ENCODE measurements around the gene ASXL1.
"Not testable (repeated sequence)": the region's sequence is repeated elsewhere in the genome, so short reads cannot be mapped to it uniquely, and the experiment has no call there.

Gene ASXL1

DNA sequence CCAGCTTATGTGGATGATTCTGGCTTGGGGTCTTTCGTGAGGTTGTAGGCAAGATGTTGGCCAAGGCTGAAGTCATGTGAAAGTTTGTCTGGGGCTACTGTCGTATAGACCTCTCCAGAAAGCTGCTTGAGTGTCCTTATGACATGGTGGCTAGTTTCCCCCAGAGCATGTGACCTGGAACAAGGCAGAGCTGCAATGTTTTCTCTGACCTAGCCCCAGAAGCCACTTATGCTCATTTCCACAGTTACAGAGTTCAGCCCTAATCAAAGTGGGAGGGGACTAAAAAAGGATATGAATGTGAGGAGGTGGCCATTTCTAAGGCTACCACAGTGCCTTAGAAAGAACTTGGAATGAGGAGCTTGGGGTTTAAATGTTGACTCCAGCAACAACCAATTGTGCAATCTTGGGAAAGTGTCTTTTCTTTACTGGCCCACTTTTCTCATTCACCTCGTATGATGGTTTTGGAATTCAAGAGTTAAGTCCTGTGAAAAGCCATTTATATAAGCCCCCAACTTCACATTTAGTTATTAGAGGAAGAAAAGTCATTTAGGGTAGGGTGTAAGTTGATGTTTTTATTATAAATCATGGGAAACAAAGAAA lies 5.9 kb upstream of the ASXL1 start:
- no peak overlapping the region for H2AFZ ChIP-seq (ENCODE audit: low read depth)
- TF ChIP-seq CTCF (conservative IDR thresholded peaks at IDR 0.05; ENCODE audit: low read depth, low read length): no peak
- no peak overlapping the region for H3K4me2 ChIP-seq
- H3K4me3 ChIP-seq (IDR thresholded peaks at IDR 0.05; ENCODE audit: insufficient read depth, low read depth, low read length): no peak overlapping the region
- H3K36me3 ChIP-seq (ENCODE audit: insufficient read depth): no peaks in the 10 kb centered on the region
- H4K20me1 ChIP-seq (ENCODE audit: insufficient read depth): no peaks in the 10 kb centered on the region
- no peaks in the 10 kb centered on the region for H3K27me3 ChIP-seq (ENCODE audit: insufficient read depth, low read depth)
- H3K27ac ChIP-seq: no peak overlapping the region
- no peaks in the 10 kb centered on the region for H3K79me2 ChIP-seq (ENCODE audit: insufficient read depth, low read depth)
- H3K4me1 ChIP-seq (ENCODE audit: low read depth, poor library complexity, severe bottlenecking): peaks cover 17% of the 10 kb centered on the region
- H3K9ac ChIP-seq: no peak overlapping the region

DNA sequence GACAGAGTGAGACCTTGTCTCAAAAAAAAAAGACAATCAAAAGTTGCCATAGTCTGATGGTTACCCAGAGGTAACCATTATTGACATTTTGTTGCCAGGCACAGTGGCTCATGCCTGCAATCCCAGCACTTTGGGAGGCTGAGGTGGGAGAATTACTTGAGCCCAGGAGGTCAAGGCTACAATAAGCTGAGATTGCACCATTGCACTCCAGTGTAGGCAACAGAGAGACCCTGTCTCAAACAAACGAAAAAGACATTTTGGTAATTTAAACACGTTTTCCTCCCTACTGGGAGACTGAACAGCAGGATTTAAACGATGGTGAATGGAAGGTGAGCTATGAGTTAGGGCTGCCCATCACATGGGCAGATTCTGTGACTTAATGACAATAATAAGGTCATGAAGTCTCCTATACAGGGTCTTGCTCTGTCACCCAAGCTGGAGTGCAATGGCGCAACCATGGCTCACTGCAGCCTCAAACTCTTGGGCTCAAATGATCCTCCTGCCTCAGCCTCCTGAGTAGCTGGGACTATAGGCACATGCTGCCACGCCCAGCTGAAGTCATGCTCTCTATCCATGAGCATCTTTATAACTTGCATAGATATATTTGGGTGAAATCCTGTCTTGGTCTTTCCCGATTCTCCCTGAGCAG lies 4.2 kb upstream of the ASXL1 start:
- H4K20me1 ChIP-seq (ENCODE audit: insufficient read depth): no peaks in the 10 kb centered on the region
- H3K4me3 ChIP-seq (IDR thresholded peaks at IDR 0.05; ENCODE audit: insufficient read depth, low read depth, low read length): no peak overlapping the region
- H3K36me3 ChIP-seq (ENCODE audit: insufficient read depth): no peaks in the 10 kb centered on the region
- peaks cover 19% of the 10 kb centered on the region for H3K4me1 ChIP-seq (ENCODE audit: low read depth, poor library complexity, severe bottlenecking)
- no peaks in the 10 kb centered on the region for H3K27me3 ChIP-seq (ENCODE audit: insufficient read depth, low read depth)
- H3K79me2 ChIP-seq (ENCODE audit: insufficient read depth, low read depth): peaks cover 2% of the 10 kb centered on the region
- H3K9ac ChIP-seq: no peak overlapping the region
- TF ChIP-seq CTCF (conservative IDR thresholded peaks at IDR 0.05; ENCODE audit: low read depth, low read length): no peak
- no peak overlapping the region for H3K27ac ChIP-seq
- H2AFZ ChIP-seq (ENCODE audit: low read depth): no peak overlapping the region
- no peak overlapping the region for H3K4me2 ChIP-seq

DNA sequence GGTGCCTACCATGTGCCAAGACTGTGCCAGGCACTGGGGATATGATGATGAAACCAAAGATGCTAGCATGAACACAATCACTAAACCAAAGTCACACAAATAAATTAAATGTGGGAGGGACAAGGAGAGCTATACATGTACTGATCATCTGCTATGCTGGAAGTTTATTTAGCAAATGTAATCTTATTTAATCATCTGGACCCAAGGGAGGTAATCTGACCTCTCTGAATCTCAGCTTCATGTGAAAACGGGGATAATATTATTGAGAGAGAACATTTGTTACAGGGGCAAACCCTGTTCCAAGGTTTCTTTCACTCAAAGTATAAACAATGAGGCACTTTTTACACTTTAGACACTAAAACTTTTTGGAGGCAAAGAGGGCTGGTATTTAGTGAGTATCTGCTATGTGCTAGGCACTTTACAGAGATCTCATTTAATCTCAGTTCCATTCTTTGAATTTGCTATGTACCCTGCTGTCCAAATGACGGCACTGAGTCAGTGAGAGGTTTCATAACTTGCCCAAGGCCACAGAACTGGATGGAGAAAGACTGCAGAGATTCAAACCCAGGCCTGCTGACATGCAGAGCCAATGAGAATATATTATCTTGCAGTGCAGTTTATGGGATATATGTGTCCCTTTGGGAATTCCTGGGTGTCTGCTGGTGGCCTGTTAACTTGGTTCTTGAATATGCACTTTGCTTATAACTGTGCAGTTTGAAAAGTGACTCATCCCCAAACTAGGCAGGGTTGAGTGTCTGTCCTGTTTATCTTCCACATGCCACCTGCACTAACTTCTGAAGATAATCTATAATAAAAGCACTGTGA lies 3.3 kb upstream of the ASXL1 start:
- H2AFZ ChIP-seq (ENCODE audit: low read depth): no peak overlapping the region
- H3K27ac ChIP-seq: no peak overlapping the region
- H3K4me1 ChIP-seq (ENCODE audit: low read depth, poor library complexity, severe bottlenecking): peaks cover 24% of the 10 kb centered on the region
- no peak for TF ChIP-seq CTCF (conservative IDR thresholded peaks at IDR 0.05; ENCODE audit: low read depth, low read length)
- peaks cover 10% of the 10 kb centered on the region for H3K79me2 ChIP-seq (ENCODE audit: insufficient read depth, low read depth)
- no peaks in the 10 kb centered on the region for H3K36me3 ChIP-seq (ENCODE audit: insufficient read depth)
- H3K4me2 ChIP-seq: no peak overlapping the region
- H3K27me3 ChIP-seq (ENCODE audit: insufficient read depth, low read depth): no peaks in the 10 kb centered on the region
- H4K20me1 ChIP-seq (ENCODE audit: insufficient read depth): no peaks in the 10 kb centered on the region
- no peak overlapping the region for H3K9ac ChIP-seq
- no peak overlapping the region for H3K4me3 ChIP-seq (IDR thresholded peaks at IDR 0.05; ENCODE audit: insufficient read depth, low read depth, low read length)

DNA sequence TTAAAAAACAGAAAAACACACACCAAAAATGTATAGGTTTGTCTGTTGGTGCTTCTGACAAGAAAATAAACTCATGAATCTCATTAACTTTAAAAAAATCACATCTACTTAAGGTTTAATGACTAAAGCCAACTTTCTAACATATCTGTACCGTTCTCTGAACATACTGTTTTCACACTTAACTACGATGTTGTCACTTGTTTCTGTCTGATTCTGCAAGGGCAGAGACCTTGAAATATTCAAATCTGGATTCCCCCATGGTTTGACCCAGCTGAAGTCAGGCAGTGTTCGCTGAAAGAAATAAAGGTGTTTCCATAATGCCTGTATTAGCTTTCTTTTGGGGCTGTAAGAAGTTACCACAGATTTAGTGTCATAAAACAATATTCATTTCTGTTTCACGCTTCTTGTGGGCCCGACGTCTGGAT lies 2.7 kb upstream of the ASXL1 start:
- Histone ChIP-seq H3K4me2 (no peak overlapping the region), H3K27me3 (ENCODE audit: insufficient read depth, low read depth) (no peaks in the 10 kb centered on the region), H2AFZ (ENCODE audit: low read depth) (no peak overlapping the region), H3K4me1 (ENCODE audit: low read depth, poor library complexity, severe bottlenecking) (peaks cover 30% of the 10 kb centered on the region), H3K79me2 (ENCODE audit: insufficient read depth, low read depth) (peaks cover 16% of the 10 kb centered on the region), H3K36me3 (ENCODE audit: insufficient read depth) (no peaks in the 10 kb centered on the region), H3K27ac (no peak overlapping the region), H3K9ac (no peak overlapping the region), H3K4me3 (IDR thresholded peaks at IDR 0.05; ENCODE audit: insufficient read depth, low read depth, low read length) (no peak overlapping the region), H4K20me1 (ENCODE audit: insufficient read depth) (peaks cover 5% of the 10 kb centered on the region; the same call in 1 of the 2 replicates)
- no peak for TF ChIP-seq CTCF (conservative IDR thresholded peaks at IDR 0.05; ENCODE audit: low read depth, low read length)

DNA sequence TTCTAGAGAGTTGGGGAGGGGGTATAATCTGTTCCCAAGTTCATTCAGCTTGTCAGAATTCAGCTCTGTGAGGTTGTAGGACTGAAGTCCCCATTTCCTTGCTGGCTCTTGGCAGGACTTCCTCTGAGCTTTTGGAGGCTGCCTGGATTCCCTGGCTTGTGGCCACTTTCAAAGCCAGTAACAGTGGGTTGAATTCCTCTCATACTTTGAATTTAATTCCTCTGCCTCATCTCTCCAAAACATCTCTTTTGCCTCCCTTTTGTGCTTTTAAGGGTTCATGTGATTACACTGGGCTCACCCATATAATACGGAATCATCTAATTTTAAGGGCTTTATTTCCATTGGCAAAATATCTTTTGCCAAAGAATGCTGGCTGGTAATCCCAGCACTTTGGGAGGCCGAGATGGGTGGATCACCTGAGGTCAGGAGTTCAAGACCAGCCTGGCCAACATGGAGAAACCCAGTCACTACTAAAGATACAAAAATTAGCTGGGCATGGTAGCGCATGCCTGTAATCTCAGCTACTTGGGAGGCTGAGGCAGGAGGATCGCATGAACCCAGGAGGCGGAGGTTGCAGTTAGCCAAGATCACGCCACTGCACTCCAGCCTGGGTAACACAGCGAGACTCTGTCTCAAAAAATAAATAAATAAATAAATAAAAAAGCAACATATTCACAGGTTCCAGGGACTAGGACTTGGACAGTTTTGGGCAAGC lies 2.1 kb upstream of the ASXL1 start:
- H3K27me3 ChIP-seq (ENCODE audit: insufficient read depth, low read depth); H4K20me1 ChIP-seq (ENCODE audit: insufficient read depth); H3K4me2 ChIP-seq; H3K27ac ChIP-seq; H3K4me3 ChIP-seq (IDR thresholded peaks at IDR 0.05; ENCODE audit: insufficient read depth, low read depth, low read length); H3K36me3 ChIP-seq (ENCODE audit: insufficient read depth); H2AFZ ChIP-seq (ENCODE audit: low read depth); H3K9ac ChIP-seq: not testable (repeated sequence)
- H3K4me1 ChIP-seq (ENCODE audit: low read depth, poor library complexity, severe bottlenecking): peaks cover 37% of the 10 kb centered on the region
- H3K79me2 ChIP-seq (ENCODE audit: insufficient read depth, low read depth): peaks cover 23% of the 10 kb centered on the region
